A549 (cell line): ENCODE results near the gene LRRC4C. TPM values are rescaled to one million over a fixed set of nuclear protein-coding genes. Genes with fewer than 3 reads are reported as not detected.

Source experiments
- ATAC-seq, 2 experiments: fragments of 200-7000 bp in 1 of 2; fragments of >200 bp in 1 of 2; cut with Nextera tagmentation in 1 of 2; cut with Tn5 transposase in 1 of 2; 3 replicates each; pipeline versions ENCODE4 v1.8.0 to v1.9.1; 2018 to 2020; ENCODE audit warnings: mild to moderate bottlenecking in 1 of 2, moderate library complexity in 1 of 2
- CTCF ChIA-PET: fragments of 300-600 bp; sonication (Branson Sonifier 250); formaldehyde crosslinking; extraction: SDS; loops from one replicate; lab custom pipeline; 2021; ENCODE audit warnings: antibody characterized with exemption, inconsistent platforms; lab: Yijun Ruan, JAX
- POLR2A ChIA-PET: fragments of 350-600 bp; formaldehyde crosslinking; extraction: SDS; loops from one replicate; lab custom pipeline; 2021; ENCODE audit warnings: antibody characterized with exemption, inconsistent platforms; lab: Yijun Ruan, JAX
- DNase-seq, 2 experiments: peaks; one replicate each; pipeline versions ENCODE4 v3.0.0 to v3.0.0-alpha.2; 2011 to 2016; ENCODE audit warnings: low read depth in 1 of 2, low spot score in 1 of 2
- FAIRE-seq: peaks from 2 replicates; lab custom pipeline; 2011; peaks lifted over from hg19 to GRCh38; lab: Jason Lieb, UNC
- H3K27ac ChIP-seq, 2 experiments: fragments of >200 bp; sonication (Bioruptor Twin); formaldehyde crosslinking; 3 replicates each; pipeline ENCODE4 v1.5.1; 2016 to 2017
- H3K4me1 ChIP-seq: fragments of >200 bp; sonication (Bioruptor Twin); formaldehyde crosslinking; 3 replicates; pipeline ENCODE4 v1.6.1; 2016
- H3K4me2 ChIP-seq: fragments of >200 bp; sonication (Bioruptor Twin); formaldehyde crosslinking; 3 replicates; pipeline ENCODE4 v1.6.1; 2016
- H3K4me3 ChIP-seq: fragments of >200 bp; sonication (Bioruptor Twin); formaldehyde crosslinking; 3 replicates; pipeline ENCODE4 v1.5.1; 2016
- H3K9me3 ChIP-seq: fragments of >200 bp; sonication (Bioruptor Twin); formaldehyde crosslinking; 3 replicates; pipeline ENCODE4 v1.6.1; 2016
- CBX8 ChIP-seq: fragments of 200-600 bp; sonication (generic); IDR thresholded peaks from 2 replicates; pipeline ENCODE4 v1.6.1; 2016
- CHD2 ChIP-seq: fragments of 150-350 bp; IDR thresholded peaks from 2 replicates; pipeline ENCODE4 v1.6.1; 2014; ENCODE audit warnings: low read length; ENCODE audit not compliant: partially characterized antibody
- ELK1 ChIP-seq: fragments of 150-350 bp; IDR thresholded peaks from 2 replicates; pipeline ENCODE4 v1.6.1; 2014; ENCODE audit warnings: low read depth, mild to moderate bottlenecking, low read length
- FOSL2 ChIP-seq, 2 experiments: fragments of 450-650 bp in 1 of 2; fragments of >200 bp in 1 of 2; sonication (Bioruptor Twin) in 1 of 2; formaldehyde crosslinking; IDR thresholded peaks; 2 replicates each; pipeline versions ENCODE4 v1.5.0 to v1.6.1; 2016 to 2020; ENCODE audit warnings: mild to moderate bottlenecking in 1 of 2, moderate library complexity in 1 of 2
- FOXS1 ChIP-seq: fragments of 250-450 bp; sonication (Bioruptor Pico); IDR thresholded peaks from 2 replicates; pipeline ENCODE4 v1.5.0; 2020; ENCODE audit warnings: mild to moderate bottlenecking, moderate library complexity
- GATA3 ChIP-seq: IDR thresholded peaks from 2 replicates; pipeline ENCODE4 v1.6.1; 2012; ENCODE audit warnings: borderline replicate concordance
- HDAC2 ChIP-seq: fragments of 200-600 bp; sonication (generic); IDR thresholded peaks from 2 replicates; pipeline ENCODE4 v1.6.1; 2016
- HOXB5 ChIP-seq: fragments of 250-450 bp; sonication (Bioruptor Pico); IDR thresholded peaks from 2 replicates; pipeline ENCODE4 v1.5.0; 2020; ENCODE audit warnings: mild to moderate bottlenecking, moderate library complexity
- JUN ChIP-seq, 2 experiments: fragments of >200 bp; sonication (Bioruptor Twin); formaldehyde crosslinking; IDR thresholded peaks; 2 replicates in 1 of 2; 3 replicates in 1 of 2; pipeline ENCODE4 v1.6.1; 2016 to 2017
- JUNB ChIP-seq: fragments of >200 bp; sonication (Bioruptor Twin); formaldehyde crosslinking; IDR thresholded peaks from 2 replicates; pipeline ENCODE4 v1.6.1; 2016
- KDM1A ChIP-seq: fragments of 200-600 bp; sonication (generic); IDR thresholded peaks from 2 replicates; pipeline ENCODE4 v1.6.1; 2016; ENCODE audit warnings: low read depth, mild to moderate bottlenecking
- MAFK ChIP-seq: fragments of 450-650 bp; IDR thresholded peaks from 2 replicates; pipeline ENCODE4 v1.6.1; 2014; ENCODE audit not compliant: partially characterized antibody
- MAZ ChIP-seq: fragments of 150-350 bp; IDR thresholded peaks from 2 replicates; pipeline ENCODE4 v1.6.1; 2014; ENCODE audit warnings: antibody characterized with exemption, low read depth, low read length, borderline replicate concordance
- NFE2L2 ChIP-seq: fragments of 150-350 bp; conservative IDR thresholded peaks from 2 replicates; pipeline ENCODE4 v1.6.1; 2014; ENCODE audit warnings: low read length
- NR3C1 ChIP-seq: fragments of >200 bp; sonication (Bioruptor Twin); formaldehyde crosslinking; IDR thresholded peaks from 3 replicates; pipeline ENCODE4 v1.6.1; 2017
- POLR2A ChIP-seq: IDR thresholded peaks from 2 replicates; pipeline ENCODE4 v1.6.1; 2012; ENCODE audit warnings: mild to moderate bottlenecking, low read length
- RAD21 ChIP-seq, 2 experiments: fragments of >200 bp in 1 of 2; sonication (Bioruptor Twin) in 1 of 2; formaldehyde crosslinking in 1 of 2; IDR thresholded peaks in 1 of 2; conservative IDR thresholded peaks in 1 of 2; 2 replicates in 1 of 2; 3 replicates in 1 of 2; pipeline ENCODE4 v1.6.1; 2012 to 2018; ENCODE audit warnings: inconsistent platforms in 1 of 2
- RFX5 ChIP-seq: fragments of 450-650 bp; IDR thresholded peaks from 2 replicates; pipeline ENCODE4 v1.7.1; 2014; ENCODE audit warnings: antibody characterized with exemption, mild to moderate bottlenecking, moderate library complexity
- TFCP2L1 ChIP-seq: fragments of 250-450 bp; sonication (Bioruptor Pico); IDR thresholded peaks from 2 replicates; pipeline ENCODE4 v1.5.0; 2021; ENCODE audit warnings: mild to moderate bottlenecking
- TP53 ChIP-seq: fragments of 250-450 bp; sonication (Bioruptor Pico); IDR thresholded peaks from 2 replicates; pipeline ENCODE4 v1.5.0; 2021; ENCODE audit warnings: mild to moderate bottlenecking, moderate library complexity
- USF2 ChIP-seq: fragments of 450-650 bp; IDR thresholded peaks from 2 replicates; pipeline ENCODE4 v1.6.1; 2014; ENCODE audit warnings: antibody characterized with exemption
- WGBS: methylation state at CpG from one replicate; pipeline ENCODE4 v1.1.6; 2017; ENCODE audit errors: missing lambda C conversion rate; 5-methylcytosine and 5-hydroxymethylcytosine counted together
- polyA plus RNA-seq, 4 experiments: library from polyadenylated mRNA; depleted of rRNA in 3 of 4; stranded (reverse); fragments of >200 nt; fragmentation: RNase III in 1 of 4; extraction: RNeasy Plus Mini Kit Qiagen cat#74134 plus additional on column Dnase treatment in 1 of 4; gene quantifications; 2 replicates in 3 of 4; 3 replicates in 1 of 4; pipeline ENCODE4 v1.2.3, GENCODE V29; 2011 to 2017
- TF ChIP-seq, protein P1 (sequence below): fragments of 250-450 bp; sonication (Bioruptor Pico); IDR thresholded peaks from 2 replicates; pipeline ENCODE4 v1.5.0; 2021; ENCODE audit warnings: mild to moderate bottlenecking, moderate library complexity, borderline replicate concordance

The LRRC4C gene
- polyA plus RNA-seq, 2 of the 4 experiments (the other 2 are of a cell fraction) = not detected

DNA sequence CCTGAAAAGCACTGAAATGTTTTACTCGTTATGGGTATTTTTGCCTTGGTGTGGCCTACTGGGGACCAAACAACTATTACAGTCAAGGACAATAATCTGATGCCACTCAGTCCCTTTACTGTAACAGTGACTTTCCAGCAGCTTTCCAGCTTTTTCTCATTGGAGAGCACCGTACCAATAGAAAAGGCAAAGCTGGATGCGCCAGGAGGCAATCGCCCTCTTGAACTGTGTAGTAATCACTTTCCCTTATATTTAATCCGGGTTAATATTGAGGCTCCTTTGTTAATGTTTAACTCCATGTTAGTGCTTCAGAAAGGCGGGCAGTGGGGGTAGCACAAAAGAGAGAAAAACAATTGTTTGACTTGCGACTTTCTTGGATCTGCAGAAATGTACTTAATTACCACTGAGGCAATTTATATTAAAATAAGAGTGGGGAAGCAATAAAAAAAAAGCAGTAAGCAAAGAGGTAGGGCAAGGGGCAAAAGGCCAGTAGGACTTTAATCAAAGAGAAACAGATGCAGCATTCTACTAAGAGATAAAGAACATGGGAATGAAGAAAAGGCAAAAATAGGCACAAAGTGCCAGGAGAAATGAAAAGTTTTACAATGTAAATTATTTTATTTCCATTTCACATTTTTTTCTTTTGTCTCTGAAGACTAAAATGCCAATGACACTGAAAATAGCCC, 81.6 kb downstream of the LRRC4C start:
- FAIRE-seq = no peak
- POLR2A ChIA-PET = no interaction called here
- Histone ChIP-seq H3K4me3 (no peak overlapping the region), H3K4me1 (no peaks in the 10 kb centered on the region)
- no peak for TF ChIP-seq CHD2
- TF ChIP-seq ELK1 = no peak
- no peak for TF ChIP-seq NR3C1
- no peak for TF ChIP-seq KDM1A
- TF ChIP-seq HOXB5 (CRISPR knock-in tag) = no peak
- TF ChIP-seq, protein P1, sequence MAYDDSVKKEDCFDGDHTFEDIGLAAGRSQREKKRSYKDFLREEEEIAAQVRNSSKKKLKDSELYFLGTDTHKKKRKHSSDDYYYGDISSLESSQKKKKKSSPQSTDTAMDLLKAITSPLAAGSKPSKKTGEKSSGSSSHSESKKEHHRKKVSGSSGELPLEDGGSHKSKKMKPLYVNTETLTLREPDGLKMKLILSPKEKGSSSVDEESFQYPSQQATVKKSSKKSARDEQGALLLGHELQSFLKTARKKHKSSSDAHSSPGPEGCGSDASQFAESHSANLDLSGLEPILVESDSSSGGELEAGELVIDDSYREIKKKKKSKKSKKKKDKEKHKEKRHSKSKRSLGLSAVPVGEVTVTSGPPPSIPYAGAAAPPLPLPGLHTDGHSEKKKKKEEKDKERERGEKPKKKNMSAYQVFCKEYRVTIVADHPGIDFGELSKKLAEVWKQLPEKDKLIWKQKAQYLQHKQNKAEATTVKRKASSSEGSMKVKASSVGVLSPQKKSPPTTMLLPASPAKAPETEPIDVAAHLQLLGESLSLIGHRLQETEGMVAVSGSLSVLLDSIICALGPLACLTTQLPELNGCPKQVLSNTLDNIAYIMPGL (CRISPR knock-in tag) = no peak
- TF ChIP-seq FOXS1 (CRISPR knock-in tag) = no peak
- TF ChIP-seq USF2 = no peak
- TF ChIP-seq MAZ = no peak
- no peak for TF ChIP-seq TP53
- no peak for TF ChIP-seq JUN (IDR thresholded peaks at IDR 0.05)
- TF ChIP-seq TFCP2L1 = no peak
- TF ChIP-seq JUNB = no peak
- TF ChIP-seq, all 56 proteins: peak for 0
- H3K4me2 ChIP-seq = no peak overlapping the region
- no peak for DNase-seq
- CTCF ChIA-PET = no interaction called here
- H3K9me3 ChIP-seq = no peaks in the 10 kb centered on the region
- 10% methylated on average over 7 of the region's 7 CpGs for WGBS
- no peak for ATAC-seq
- no peak overlapping the region for H3K27ac ChIP-seq

GRCh38 chr11:41351825-41352224, 107.6 kb downstream of the LRRC4C start:
- Histone ChIP-seq H3K4me2 (no peak overlapping the region), H3K9me3 (no peaks in the 10 kb centered on the region), H3K4me3 (no peak overlapping the region), H3K27ac (no peak overlapping the region), H3K4me1 (no peaks in the 10 kb centered on the region)
- no peak for TF ChIP-seq RAD21 (conservative IDR thresholded peaks at IDR 0.05 in 1 of 2, IDR thresholded peaks at IDR 0.05 in 1 of 2)
- TF ChIP-seq RFX5 = no peak
- no peak for TF ChIP-seq HDAC2
- no peak for TF ChIP-seq CBX8
- TF ChIP-seq POLR2A = no peak
- TF ChIP-seq FOSL2 (IDR thresholded peaks at IDR 0.05) = no peak
- no peak for TF ChIP-seq FOSL2 (CRISPR knock-in tag; IDR thresholded peaks at IDR 0.05)
- TF ChIP-seq ELK1 = no peak
- no peak for TF ChIP-seq GATA3
- no peak for TF ChIP-seq NFE2L2
- no peak for TF ChIP-seq MAFK
- TF ChIP-seq FOXS1 (CRISPR knock-in tag) = no peak
- TF ChIP-seq JUNB = no peak
- FAIRE-seq = no peak
- 4% methylated on average over 2 of the region's 2 CpGs for WGBS
- CTCF ChIA-PET = no interaction called here
- DNase-seq = no peak
- POLR2A ChIA-PET = no interaction called here
- ATAC-seq = no peak
